GM12878 (cell line): ENCODE data around the gene PIGQ.

Experiments used
- CHD1 ChIP-seq: IDR thresholded peaks from 2 replicates; pipeline ENCODE4 v1.6.1; 2012; ENCODE audit warnings: low read depth, low read length, improper control_type of control experiment
- ESRRA ChIP-seq: IDR thresholded peaks from 2 replicates; pipeline ENCODE4 v1.6.1; 2012; ENCODE audit warnings: mild to moderate bottlenecking, low read length, improper control_type of control experiment
- MXI1 ChIP-seq: fragments of 150-350 bp; IDR thresholded peaks from 2 replicates; pipeline ENCODE4 v1.6.1; 2011; ENCODE audit warnings: low read depth, mild to moderate bottlenecking, inconsistent platforms, low read length, improper control_type of control experiment
- POLR2A ChIP-seq: IDR thresholded peaks from 2 replicates; pipeline ENCODE4 v1.6.1; 2011; ENCODE audit warnings: low read depth, mild to moderate bottlenecking, low read length
- POLR2AphosphoS2 ChIP-seq: IDR thresholded peaks from 2 replicates; pipeline ENCODE4 v1.6.1; 2011; ENCODE audit warnings: low read depth, mild to moderate bottlenecking, low read length, improper control_type of control experiment, moderate library complexity
- POLR2AphosphoS5 ChIP-seq: IDR thresholded peaks from 2 replicates; pipeline ENCODE4 v1.6.1; 2011; ENCODE audit warnings: mild to moderate bottlenecking, low read length, inconsistent platforms
- RAD21 ChIP-seq: IDR thresholded peaks from 2 replicates; pipeline ENCODE4 v1.6.1; 2011; ENCODE audit warnings: mild to moderate bottlenecking, low read depth, low read length, moderate library complexity; ENCODE audit not compliant: insufficient read depth
- SIN3A ChIP-seq: IDR thresholded peaks from 2 replicates; pipeline ENCODE4 v1.6.1; 2012; ENCODE audit warnings: low read depth, low read length, improper control_type of control experiment
- SPI1 ChIP-seq: IDR thresholded peaks from 2 replicates; pipeline ENCODE4 v1.6.1; 2011; ENCODE audit warnings: low read depth, mild to moderate bottlenecking, low read length, moderate library complexity, borderline replicate concordance; ENCODE audit not compliant: insufficient read depth
- TAF1 ChIP-seq: IDR thresholded peaks from 2 replicates; pipeline ENCODE4 v1.6.1; 2011; ENCODE audit warnings: mild to moderate bottlenecking, low read depth, low read length, borderline replicate concordance
- TCF7 ChIP-seq: IDR thresholded peaks from 2 replicates; pipeline ENCODE4 v1.6.1; 2014; ENCODE audit warnings: antibody characterized with exemption, borderline replicate concordance
- TF ChIP-seq, protein P1 (sequence below), 3 experiments: IDR thresholded peaks in 2 of 3; conservative IDR thresholded peaks in 1 of 3; 2 replicates each; pipeline ENCODE4 v1.5.1; 2011; ENCODE audit warnings: low read depth in 3 of 3, low read length in 3 of 3, mild to moderate bottlenecking in 3 of 3, control low read depth in 2 of 3, moderate library complexity in 2 of 3, inconsistent platforms in 1 of 3, mixed read lengths in 1 of 3; ENCODE audit not compliant: control insufficient read depth in 2 of 3, insufficient read depth in 1 of 3; ENCODE audit errors: extremely low read depth in 1 of 3

GRCh38 chr16:574021-574760 is 4.4 kb downstream of the PIGQ start:
- TF ChIP-seq MXI1 (no peak), SIN3A (no peak), SPI1 (no peak), POLR2AphosphoS2 (no peak), ESRRA (no peak), TCF7 (no peak), POLR2A (no peak), POLR2AphosphoS5 (no peak), RAD21 (no peak), CHD1 (no peak), TAF1 (no peak)
- TF ChIP-seq, protein P1, sequence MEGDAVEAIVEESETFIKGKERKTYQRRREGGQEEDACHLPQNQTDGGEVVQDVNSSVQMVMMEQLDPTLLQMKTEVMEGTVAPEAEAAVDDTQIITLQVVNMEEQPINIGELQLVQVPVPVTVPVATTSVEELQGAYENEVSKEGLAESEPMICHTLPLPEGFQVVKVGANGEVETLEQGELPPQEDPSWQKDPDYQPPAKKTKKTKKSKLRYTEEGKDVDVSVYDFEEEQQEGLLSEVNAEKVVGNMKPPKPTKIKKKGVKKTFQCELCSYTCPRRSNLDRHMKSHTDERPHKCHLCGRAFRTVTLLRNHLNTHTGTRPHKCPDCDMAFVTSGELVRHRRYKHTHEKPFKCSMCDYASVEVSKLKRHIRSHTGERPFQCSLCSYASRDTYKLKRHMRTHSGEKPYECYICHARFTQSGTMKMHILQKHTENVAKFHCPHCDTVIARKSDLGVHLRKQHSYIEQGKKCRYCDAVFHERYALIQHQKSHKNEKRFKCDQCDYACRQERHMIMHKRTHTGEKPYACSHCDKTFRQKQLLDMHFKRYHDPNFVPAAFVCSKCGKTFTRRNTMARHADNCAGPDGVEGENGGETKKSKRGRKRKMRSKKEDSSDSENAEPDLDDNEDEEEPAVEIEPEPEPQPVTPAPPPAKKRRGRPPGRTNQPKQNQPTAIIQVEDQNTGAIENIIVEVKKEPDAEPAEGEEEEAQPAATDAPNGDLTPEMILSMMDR (IDR thresholded peaks at IDR 0.05 in 2 of 3, conservative IDR thresholded peaks at IDR 0.05 in 1 of 3; ENCODE audit: control insufficient read depth in 2 of 3, extremely low read depth in 1 of 3, insufficient read depth in 1 of 3, low read depth in 3 of 3, low read length in 3 of 3), result no peak
